Trophoblast cell (in vitro differentiated cells and primary cell): ENCODE measurements around the gene TNNC2.

Experiments used
- DNase-seq, 2 donors: peaks; one replicate each; pipeline ENCODE4 v3.0.0-alpha.2; 2016
- H2AFZ ChIP-seq: 2 replicates; pipeline ENCODE4 v1.6.1; 2013; ENCODE audit warnings: low read length, moderate library complexity, mild to moderate bottlenecking; ENCODE audit not compliant: insufficient read depth, poor library complexity
- H2AK5ac ChIP-seq: 2 replicates; pipeline ENCODE4 v1.6.1; 2013; ENCODE audit warnings: mild to moderate bottlenecking, low read length
- H2BK120ac ChIP-seq: 2 replicates; pipeline ENCODE4 v1.6.1; 2013; ENCODE audit warnings: low read length, mild to moderate bottlenecking, moderate library complexity; ENCODE audit not compliant: insufficient read depth, poor library complexity
- H2BK12ac ChIP-seq: 2 replicates; pipeline ENCODE4 v1.6.1; 2013; ENCODE audit warnings: mild to moderate bottlenecking, low read length, moderate library complexity
- H2BK5ac ChIP-seq: 2 replicates; pipeline ENCODE4 v1.6.1; 2013; ENCODE audit warnings: low read length, low read depth, moderate library complexity, mild to moderate bottlenecking; ENCODE audit not compliant: poor library complexity
- H3K14ac ChIP-seq: 2 replicates; pipeline ENCODE4 v1.6.1; 2013; ENCODE audit warnings: mild to moderate bottlenecking, low read length
- H3K18ac ChIP-seq: 2 replicates; pipeline ENCODE4 v1.6.1; 2013; ENCODE audit warnings: mild to moderate bottlenecking, low read length
- H3K23ac ChIP-seq: 2 replicates; pipeline ENCODE4 v1.6.1; 2013; ENCODE audit warnings: low read length
- H3K27ac ChIP-seq: 2 replicates; pipeline ENCODE4 v1.5.1; 2013; ENCODE audit warnings: low read depth, mild to moderate bottlenecking, inconsistent platforms, low read length, moderate library complexity
- H3K27me3 ChIP-seq: 2 replicates; pipeline ENCODE4 v1.6.1; 2013; ENCODE audit warnings: inconsistent platforms, mild to moderate bottlenecking, low read length, moderate library complexity; ENCODE audit not compliant: insufficient read depth
- H3K36me3 ChIP-seq, 2 experiments: 1 replicate in 1 of 2; 2 replicates in 1 of 2; pipeline ENCODE4 v1.6.1; 2013; ENCODE audit warnings: low read length in 2 of 2, mild to moderate bottlenecking in 2 of 2, moderate library complexity in 1 of 2; ENCODE audit not compliant: insufficient read depth in 2 of 2, control insufficient read depth in 1 of 2
- H3K4ac ChIP-seq: 2 replicates; pipeline ENCODE4 v1.6.1; 2013; ENCODE audit warnings: low read depth, mild to moderate bottlenecking, low read length, moderate library complexity
- H3K4me1 ChIP-seq, 2 experiments: 1 replicate in 1 of 2; 2 replicates in 1 of 2; pipeline ENCODE4 v1.6.1; 2013; ENCODE audit warnings: low read length in 2 of 2, mild to moderate bottlenecking in 2 of 2, moderate library complexity in 1 of 2; ENCODE audit not compliant: insufficient read depth in 2 of 2, control insufficient read depth in 1 of 2
- H3K4me2 ChIP-seq: 2 replicates; pipeline ENCODE4 v1.6.1; 2013; ENCODE audit warnings: inconsistent platforms, mild to moderate bottlenecking, low read length, moderate library complexity
- H3K4me3 ChIP-seq: 2 replicates; pipeline ENCODE4 v1.5.1; 2013; ENCODE audit warnings: mild to moderate bottlenecking, low read depth, low read length, inconsistent platforms
- H3K79me1 ChIP-seq: one replicate; pipeline ENCODE4 v1.6.1; 2013; ENCODE audit warnings: low read length
- H3K79me2 ChIP-seq: 2 replicates; pipeline ENCODE4 v1.6.1; 2013; ENCODE audit warnings: low read length, mild to moderate bottlenecking; ENCODE audit not compliant: control insufficient read depth, insufficient read depth, poor library complexity
- H3K9ac ChIP-seq: 2 replicates; pipeline ENCODE4 v1.6.1; 2013; ENCODE audit warnings: mild to moderate bottlenecking, low read length
- H3K9me3 ChIP-seq: 2 replicates; pipeline ENCODE4 v1.6.1; 2013; ENCODE audit warnings: low read depth, mild to moderate bottlenecking, control low read depth, inconsistent platforms, low read length; ENCODE audit not compliant: insufficient read depth
- H4K12ac ChIP-seq: 2 replicates; pipeline ENCODE4 v1.6.1; 2013; ENCODE audit warnings: low read depth, mild to moderate bottlenecking, low read length, moderate library complexity
- H4K8ac ChIP-seq: 2 replicates; pipeline ENCODE4 v1.6.1; 2013; ENCODE audit warnings: low read depth, mild to moderate bottlenecking, low read length, moderate library complexity
- H4K91ac ChIP-seq: one replicate; pipeline ENCODE4 v1.6.1; 2013; ENCODE audit warnings: low read depth, mild to moderate bottlenecking, low read length, moderate library complexity
- WGBS: extraction: QIAGEN DNeasy Blood & Tissue Kit; methylation state at CpG from one replicate; pipeline ENCODE4 v1.1.7; 2013; ENCODE audit warnings: missing lambda C conversion rate; ENCODE audit not compliant: insufficient read length, insufficient coverage; ENCODE audit errors: extremely low coverage; 5-methylcytosine and 5-hydroxymethylcytosine counted together

TNNC2 gene

GRCh38 chr20:45835329-45835765 lies 8.2 kb upstream of the TNNC2 start:
- Histone ChIP-seq H3K23ac (no peak overlapping the region), H3K79me2 (no peaks in the 10 kb centered on the region), H3K4me3 (no peak overlapping the region), H3K9ac (no peak overlapping the region), H3K4me2 (no peak overlapping the region), H3K79me1 (peaks cover 9% of the 10 kb centered on the region), H2BK120ac (no peak overlapping the region), H2AFZ (no peak overlapping the region), H2AK5ac (no peak overlapping the region), H3K27me3 (no peaks in the 10 kb centered on the region), H4K8ac (no peak overlapping the region), H3K9me3 (peaks cover 3% of the 10 kb centered on the region), H3K4me1 (peaks cover 5 to 11% of the 10 kb centered on the region in 2 experiments), H4K91ac (no peak overlapping the region), H3K18ac (no peak overlapping the region), H3K14ac (no peak overlapping the region), H2BK5ac (no peak overlapping the region), H3K4ac (no peak overlapping the region), H2BK12ac (no peak overlapping the region), H3K36me3 (peaks cover 3 to 5% of the 10 kb centered on the region in 2 experiments), H4K12ac (no peak overlapping the region), H3K27ac (no peak overlapping the region)
- no CpG with 5 or more reads among the region's 3 CpGs for WGBS
- DNase-seq, result peak in 1 of 2 donors; percentile 18

GRCh38 chr20:45834797-45835161 lies 7.7 kb upstream of the TNNC2 start:
- Histone ChIP-seq H2BK120ac (no peak overlapping the region), H3K4ac (no peak overlapping the region), H3K14ac (no peak overlapping the region), H2AK5ac (no peak overlapping the region), H3K27me3 (no peaks in the 10 kb centered on the region), H4K12ac (no peak overlapping the region), H2BK12ac (no peak overlapping the region), H3K18ac (no peak overlapping the region), H3K9me3 (peaks cover 3% of the 10 kb centered on the region), H4K8ac (no peak overlapping the region), H3K36me3 (no peaks in the 10 kb centered on the region), H3K4me2 (no peak overlapping the region), H3K9ac (no peak overlapping the region), H2BK5ac (no peak overlapping the region), H3K27ac (no peak overlapping the region), H4K91ac (no peak overlapping the region), H3K79me2 (no peaks in the 10 kb centered on the region), H3K4me3 (peak overlapping the region; percentile 2), H3K23ac (no peak overlapping the region), H3K4me1 (peaks cover 5 to 11% of the 10 kb centered on the region in 2 experiments), H3K79me1 (peaks cover 9% of the 10 kb centered on the region), H2AFZ (peak overlapping the region; percentile 2)
- DNase-seq, result no peak
- no CpG with 5 or more reads among the region's 14 CpGs for WGBS

DNA sequence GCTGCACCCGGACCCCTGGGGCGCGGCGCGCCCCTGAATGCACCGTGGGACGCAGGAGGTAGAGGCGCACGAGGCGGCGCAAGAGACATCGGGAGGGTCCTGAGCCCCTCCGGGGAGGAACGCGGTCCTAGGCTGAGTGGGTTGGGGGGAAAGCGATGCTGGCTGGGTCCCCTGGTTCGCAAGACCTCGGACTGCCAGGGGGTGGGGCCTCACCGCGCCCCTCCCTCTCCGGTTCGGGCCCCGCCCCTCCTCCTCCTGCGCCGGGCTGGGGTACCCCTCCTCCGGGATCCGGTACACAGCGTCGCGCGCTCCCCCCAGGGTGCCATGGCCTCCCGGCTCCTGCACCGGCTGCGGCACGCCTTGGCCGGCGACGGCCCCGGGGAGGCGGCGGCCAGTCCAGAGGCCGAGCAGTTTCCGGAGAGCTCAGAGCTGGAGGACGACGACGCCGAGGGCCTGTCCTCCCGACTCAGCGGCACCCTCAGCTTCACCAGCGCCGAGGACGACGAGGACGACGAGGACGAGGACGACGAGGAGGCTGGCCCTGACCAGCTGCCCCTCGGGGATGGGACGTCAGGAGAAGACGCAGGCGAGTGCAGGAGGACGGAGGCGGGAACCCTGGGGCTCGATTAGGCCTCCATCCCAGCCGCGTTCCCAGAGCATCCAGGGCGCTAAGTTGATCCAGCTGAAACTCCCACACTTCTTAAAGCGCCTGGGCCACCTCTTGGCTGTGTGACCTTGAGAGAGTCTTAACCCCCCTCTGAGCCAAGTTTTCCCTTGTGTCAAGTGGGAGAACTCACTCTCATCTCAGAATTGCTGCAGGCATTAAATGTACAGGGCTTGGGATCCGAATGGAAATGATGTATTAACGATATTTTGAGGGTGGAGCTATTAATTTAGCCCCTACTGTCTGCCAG lies 7.0 kb upstream of the TNNC2 start:
- DNase-seq, result peak; percentile 30 to 40
- Histone ChIP-seq H3K27ac (peak overlapping the region; percentile 60), H2AK5ac (peak overlapping the region; percentile 31), H4K12ac (peak overlapping the region; percentile 24), H3K4me2 (peak overlapping the region; percentile 90), H2BK5ac (no peak overlapping the region), H3K79me1 (peaks cover 9% of the 10 kb centered on the region), H3K4me3 (peak overlapping the region; percentile 77), H4K8ac (peak overlapping the region; percentile 90), H3K9me3 (peaks cover 3% of the 10 kb centered on the region), H2BK12ac (no peak overlapping the region), H3K4me1 (peaks cover 5 to 11% of the 10 kb centered on the region in 2 experiments), H3K36me3 (no peaks in the 10 kb centered on the region), H3K9ac (peak overlapping the region; percentile 90), H3K79me2 (no peaks in the 10 kb centered on the region), H2BK120ac (no peak overlapping the region), H3K14ac (peak overlapping the region; percentile 52), H2AFZ (peak overlapping the region; percentile 80), H3K18ac (peak overlapping the region; percentile 27), H3K23ac (no peak overlapping the region), H4K91ac (peak overlapping the region; percentile 76), H3K27me3 (no peaks in the 10 kb centered on the region), H3K4ac (peak overlapping the region; percentile 39)
- WGBS, result no CpG with 5 or more reads among the region's 71 CpGs

- Histone ChIP-seq H4K12ac (peak within 1 kb of the TSS; percentile 66), H2AFZ (peak within 1 kb of the TSS; percentile 80), H3K79me1 (peaks cover 9% of the 10 kb centered on the region), H3K14ac (peak within 1 kb of the TSS; percentile 52), H3K4me3 (peak within 1 kb of the TSS; percentile 77), H3K79me2 (no peaks in the 10 kb centered on the region), H3K27me3 (no peaks in the 10 kb centered on the region), H3K4ac (peak within 1 kb of the TSS; percentile 39), H3K36me3 (no peaks in the 10 kb centered on the region), H3K9ac (peak within 1 kb of the TSS; percentile 90), H3K27ac (peak within 1 kb of the TSS; percentile 60), H2BK12ac (no peak within 1 kb of the TSS), H4K91ac (peak within 1 kb of the TSS; percentile 76), H3K9me3 (peaks cover 3% of the 10 kb centered on the region), H3K4me2 (peak within 1 kb of the TSS; percentile 90), H2BK5ac (no peak within 1 kb of the TSS), H3K23ac (no peak within 1 kb of the TSS), H2AK5ac (peak within 1 kb of the TSS; percentile 31), H2BK120ac (no peak within 1 kb of the TSS), H3K4me1 (peaks cover 5 to 11% of the 10 kb centered on the region in 2 experiments), H3K18ac (peak within 1 kb of the TSS; percentile 27), H4K8ac (peak within 1 kb of the TSS; percentile 90)
- peak; percentile 66 to 76 for DNase-seq
- WGBS, result no CpG with 5 or more reads among the region's 35 CpGs
These were observed 6.1 kb upstream of the TNNC2 start, which contains the start of gene SNX21 for GRCh38 chr20:45833030-45833882. Gene SNX21 (plus strand): TSS chr20:45833799. CDS start chr20:45833920, 121 bp downstream.
